Neural progenitor cell (in vitro differentiated cells): Measurements from ENCODE around the gene CDHR2.

Experiments
- EZH2phosphoT487 ChIP-seq: fragments of 200-600 bp; sonication (generic); IDR thresholded peaks from 2 replicates; pipeline ENCODE4 v1.6.1; 2017; ENCODE audit warnings: antibody characterized with exemption
- TF ChIP-seq, protein P1 (sequence below): fragments of 200-600 bp; sonication (generic); IDR thresholded peaks from 2 replicates; pipeline ENCODE4 v1.5.1; 2017; ENCODE audit warnings: antibody characterized with exemption, mild to moderate bottlenecking

DNA sequence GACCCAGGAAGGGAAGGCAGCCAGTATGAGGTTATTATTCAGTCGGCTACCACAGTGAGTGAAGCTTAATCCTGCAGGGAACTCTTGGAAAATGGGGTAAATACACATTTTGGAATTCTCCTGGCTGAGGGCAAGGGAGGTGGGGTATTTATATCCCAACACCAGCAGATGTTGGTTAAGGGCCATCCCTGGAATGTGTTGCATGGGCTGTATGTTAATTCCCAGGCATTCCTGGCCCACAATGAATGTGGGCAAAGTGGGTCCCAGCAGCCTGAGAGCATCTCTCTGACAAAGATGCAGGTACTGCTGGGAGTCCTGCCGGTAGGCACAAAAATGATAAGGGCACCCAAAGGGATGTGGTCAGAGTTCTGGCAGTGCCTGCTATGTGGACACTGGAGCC is 63.7 kb downstream of the CDHR2 start:
- TF ChIP-seq, protein P1, sequence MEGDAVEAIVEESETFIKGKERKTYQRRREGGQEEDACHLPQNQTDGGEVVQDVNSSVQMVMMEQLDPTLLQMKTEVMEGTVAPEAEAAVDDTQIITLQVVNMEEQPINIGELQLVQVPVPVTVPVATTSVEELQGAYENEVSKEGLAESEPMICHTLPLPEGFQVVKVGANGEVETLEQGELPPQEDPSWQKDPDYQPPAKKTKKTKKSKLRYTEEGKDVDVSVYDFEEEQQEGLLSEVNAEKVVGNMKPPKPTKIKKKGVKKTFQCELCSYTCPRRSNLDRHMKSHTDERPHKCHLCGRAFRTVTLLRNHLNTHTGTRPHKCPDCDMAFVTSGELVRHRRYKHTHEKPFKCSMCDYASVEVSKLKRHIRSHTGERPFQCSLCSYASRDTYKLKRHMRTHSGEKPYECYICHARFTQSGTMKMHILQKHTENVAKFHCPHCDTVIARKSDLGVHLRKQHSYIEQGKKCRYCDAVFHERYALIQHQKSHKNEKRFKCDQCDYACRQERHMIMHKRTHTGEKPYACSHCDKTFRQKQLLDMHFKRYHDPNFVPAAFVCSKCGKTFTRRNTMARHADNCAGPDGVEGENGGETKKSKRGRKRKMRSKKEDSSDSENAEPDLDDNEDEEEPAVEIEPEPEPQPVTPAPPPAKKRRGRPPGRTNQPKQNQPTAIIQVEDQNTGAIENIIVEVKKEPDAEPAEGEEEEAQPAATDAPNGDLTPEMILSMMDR, result no peak
- TF ChIP-seq EZH2phosphoT487, result no peak
